Keratinocyte (primary cell): ENCODE data around the gene PRRC1. TPM values are rescaled to one million over a fixed set of nuclear protein-coding genes. Genes with fewer than 3 reads are reported as not detected.

Experiments
- DNase-seq: peaks from one replicate; pipeline ENCODE4 v3.0.0-alpha.2; 2011; ENCODE audit warnings: low read depth, missing footprints, low spot score
- FAIRE-seq: peaks from 2 replicates; lab custom pipeline; 2011; peaks lifted over from hg19 to GRCh38; lab: Jason Lieb, UNC
- H2AFZ ChIP-seq: 2 replicates; pipeline ENCODE4 v1.6.0; 2012; ENCODE audit warnings: low read length, control low read depth, inconsistent platforms; ENCODE audit not compliant: control insufficient read depth
- H3K27ac ChIP-seq: 2 replicates; pipeline ENCODE4 v1.5.1; 2011; ENCODE audit warnings: low read length; ENCODE audit not compliant: control insufficient read depth, insufficient read depth
- H3K27me3 ChIP-seq: 3 replicates; pipeline ENCODE4 v1.6.0; 2011; ENCODE audit warnings: low read length; ENCODE audit not compliant: control insufficient read depth, insufficient read depth; ENCODE audit errors: extremely low read depth
- H3K36me3 ChIP-seq, 2 experiments: 2 replicates in 1 of 2; 3 replicates in 1 of 2; pipeline ENCODE4 v1.5.1; 2011; ENCODE audit warnings: low read length in 2 of 2, mild to moderate bottlenecking in 1 of 2; ENCODE audit not compliant: control insufficient read depth in 2 of 2, insufficient read depth in 2 of 2; ENCODE audit errors: extremely low read depth in 1 of 2
- H3K4me1 ChIP-seq: 3 replicates; pipeline ENCODE4 v1.5.1; 2011; ENCODE audit warnings: low read length; ENCODE audit not compliant: control insufficient read depth, insufficient read depth; ENCODE audit errors: extremely low read depth
- H3K4me2 ChIP-seq: 3 replicates; pipeline ENCODE4 v1.6.0; 2011; ENCODE audit warnings: low read depth, low read length; ENCODE audit not compliant: control insufficient read depth, insufficient read depth; ENCODE audit errors: extremely low read depth
- H3K4me3 ChIP-seq, 3 experiments: fragments of 200-600 bp in 1 of 3; sonication (generic) in 1 of 3; 2 replicates in 2 of 3; 3 replicates in 1 of 3; pipeline ENCODE4 v1.5.1; 2011 to 2016; ENCODE audit warnings: low read length in 3 of 3, mild to moderate bottlenecking in 3 of 3, control low read depth in 2 of 3, inconsistent platforms in 1 of 3, low read depth in 1 of 3, mixed read lengths in 1 of 3, mixed run types in 1 of 3, moderate library complexity in 1 of 3; ENCODE audit not compliant: control insufficient read depth in 2 of 3, insufficient read depth in 2 of 3; ENCODE audit errors: extremely low read depth in 1 of 3
- H3K79me2 ChIP-seq: 2 replicates; pipeline ENCODE4 v1.6.0; 2012; ENCODE audit warnings: low read length; ENCODE audit not compliant: control insufficient read depth, insufficient read depth
- H3K9ac ChIP-seq: 3 replicates; pipeline ENCODE4 v1.6.0; 2011; ENCODE audit warnings: low read length; ENCODE audit not compliant: control insufficient read depth, insufficient read depth; ENCODE audit errors: extremely low read depth
- H3K9me1 ChIP-seq: 3 replicates; pipeline ENCODE4 v1.6.0; 2011; ENCODE audit warnings: low read length; ENCODE audit not compliant: control insufficient read depth, insufficient read depth; ENCODE audit errors: extremely low read depth
- H3K9me3 ChIP-seq: 2 replicates; pipeline ENCODE4 v1.5.1; 2012; ENCODE audit warnings: low read depth, low read length; ENCODE audit not compliant: control insufficient read depth
- H4K20me1 ChIP-seq: 3 replicates; pipeline ENCODE4 v1.6.0; 2011; ENCODE audit warnings: low read length; ENCODE audit not compliant: control insufficient read depth, insufficient read depth; ENCODE audit errors: extremely low read depth
- EZH2 ChIP-seq: IDR thresholded peaks from one replicate; pipeline ENCODE4 v1.6.1; 2012; ENCODE audit warnings: inconsistent platforms, mild to moderate bottlenecking, low read length, moderate library complexity
- dilution Hi-C: fragments of 300-500 bp; cut with MboI; formaldehyde crosslinking; loops from one replicate; pipeline ENCODE4 v1.7.0; 2020; ENCODE audit warnings: low sequenced_read_pairs; ENCODE audit not compliant: extremely low pct_ligation_motif_present
- polyA plus RNA-seq, 5 experiments: library from polyadenylated mRNA; depleted of rRNA in 3 of 5; stranded (reverse) in 3 of 5; stranded (forward) in 1 of 5; unstranded in 1 of 5; fragments of >200 nt; gene quantifications; 1 replicate in 1 of 5; 2 replicates in 3 of 5; 3 replicates in 1 of 5; pipeline versions ENCODE4 v1.2.1 to v1.2.3, GENCODE V29; 2011 to 2012; ENCODE audit warnings: missing spikeins in 2 of 5, low read depth in 1 of 5, low replicate concordance in 1 of 5
- TF ChIP-seq, protein P1 (sequence below), 3 experiments: IDR thresholded peaks in 1 of 3; conservative IDR thresholded peaks in 1 of 3; optimal IDR thresholded peaks in 1 of 3; 2 replicates in 2 of 3; 3 replicates in 1 of 3; pipeline versions ENCODE3 to v1.5.1; 2011; ENCODE audit warnings: low read length in 3 of 3, mild to moderate bottlenecking in 3 of 3, moderate library complexity in 2 of 3, control low read depth in 1 of 3, inconsistent platforms in 1 of 3; ENCODE audit not compliant: insufficient read depth in 2 of 3; ENCODE audit errors: extremely low read depth in 1 of 3

PRRC1 gene
- polyA plus RNA-seq, 1 donor (not counting 4 experiments of a cell fraction or from before 2014, with no cell fraction given) = 48.6 TPM

DNA sequence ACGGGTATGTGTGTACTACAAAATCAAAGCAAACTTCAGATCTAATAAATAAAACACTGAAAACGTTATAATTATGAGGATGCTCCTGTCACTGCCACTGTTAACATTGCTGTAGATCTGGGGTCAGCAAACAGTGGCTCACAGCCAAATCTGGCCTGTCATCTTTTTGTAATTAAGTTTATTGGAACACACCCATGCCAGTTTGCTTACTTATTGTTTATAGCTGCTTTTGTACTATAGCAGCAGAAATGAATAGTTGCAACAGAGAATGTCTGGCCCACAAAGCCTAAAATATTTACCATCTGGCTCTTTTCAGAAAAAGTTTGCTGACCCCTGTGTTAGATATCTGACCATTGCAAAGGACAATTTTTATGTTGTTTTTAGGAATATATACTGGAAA is 32.1 kb downstream of the PRRC1 start:
- no peak for TF ChIP-seq EZH2
- TF ChIP-seq, protein P1, sequence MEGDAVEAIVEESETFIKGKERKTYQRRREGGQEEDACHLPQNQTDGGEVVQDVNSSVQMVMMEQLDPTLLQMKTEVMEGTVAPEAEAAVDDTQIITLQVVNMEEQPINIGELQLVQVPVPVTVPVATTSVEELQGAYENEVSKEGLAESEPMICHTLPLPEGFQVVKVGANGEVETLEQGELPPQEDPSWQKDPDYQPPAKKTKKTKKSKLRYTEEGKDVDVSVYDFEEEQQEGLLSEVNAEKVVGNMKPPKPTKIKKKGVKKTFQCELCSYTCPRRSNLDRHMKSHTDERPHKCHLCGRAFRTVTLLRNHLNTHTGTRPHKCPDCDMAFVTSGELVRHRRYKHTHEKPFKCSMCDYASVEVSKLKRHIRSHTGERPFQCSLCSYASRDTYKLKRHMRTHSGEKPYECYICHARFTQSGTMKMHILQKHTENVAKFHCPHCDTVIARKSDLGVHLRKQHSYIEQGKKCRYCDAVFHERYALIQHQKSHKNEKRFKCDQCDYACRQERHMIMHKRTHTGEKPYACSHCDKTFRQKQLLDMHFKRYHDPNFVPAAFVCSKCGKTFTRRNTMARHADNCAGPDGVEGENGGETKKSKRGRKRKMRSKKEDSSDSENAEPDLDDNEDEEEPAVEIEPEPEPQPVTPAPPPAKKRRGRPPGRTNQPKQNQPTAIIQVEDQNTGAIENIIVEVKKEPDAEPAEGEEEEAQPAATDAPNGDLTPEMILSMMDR (optimal IDR thresholded peaks at IDR 0.05 in 1 of 3, IDR thresholded peaks at IDR 0.05 in 1 of 3, conservative IDR thresholded peaks at IDR 0.05 in 1 of 3; ENCODE audit: extremely low read depth in 1 of 3, insufficient read depth in 2 of 3, low read length in 3 of 3) = no peak
- peaks cover 1% of the 10 kb centered on the region for H3K79me2 ChIP-seq
- no peaks in the 10 kb centered on the region for H3K4me1 ChIP-seq
- FAIRE-seq (no peak), DNase-seq (no peak)
- H3K9me1 ChIP-seq = no peaks in the 10 kb centered on the region
- H3K4me2 ChIP-seq = no peak overlapping the region
- H3K4me3 ChIP-seq = no peak overlapping the region
- H3K9ac ChIP-seq = no peak overlapping the region
- H3K27ac ChIP-seq = no peak overlapping the region
- H3K36me3 ChIP-seq = peaks cover 6 to 7% of the 10 kb centered on the region in 2 experiments
- dilution Hi-C loops = no loop called here
- H4K20me1 ChIP-seq = no peaks in the 10 kb centered on the region
- no peaks in the 10 kb centered on the region for H3K9me3 ChIP-seq
- no peaks in the 10 kb centered on the region for H3K27me3 ChIP-seq
- no peak overlapping the region for H2AFZ ChIP-seq

DNA sequence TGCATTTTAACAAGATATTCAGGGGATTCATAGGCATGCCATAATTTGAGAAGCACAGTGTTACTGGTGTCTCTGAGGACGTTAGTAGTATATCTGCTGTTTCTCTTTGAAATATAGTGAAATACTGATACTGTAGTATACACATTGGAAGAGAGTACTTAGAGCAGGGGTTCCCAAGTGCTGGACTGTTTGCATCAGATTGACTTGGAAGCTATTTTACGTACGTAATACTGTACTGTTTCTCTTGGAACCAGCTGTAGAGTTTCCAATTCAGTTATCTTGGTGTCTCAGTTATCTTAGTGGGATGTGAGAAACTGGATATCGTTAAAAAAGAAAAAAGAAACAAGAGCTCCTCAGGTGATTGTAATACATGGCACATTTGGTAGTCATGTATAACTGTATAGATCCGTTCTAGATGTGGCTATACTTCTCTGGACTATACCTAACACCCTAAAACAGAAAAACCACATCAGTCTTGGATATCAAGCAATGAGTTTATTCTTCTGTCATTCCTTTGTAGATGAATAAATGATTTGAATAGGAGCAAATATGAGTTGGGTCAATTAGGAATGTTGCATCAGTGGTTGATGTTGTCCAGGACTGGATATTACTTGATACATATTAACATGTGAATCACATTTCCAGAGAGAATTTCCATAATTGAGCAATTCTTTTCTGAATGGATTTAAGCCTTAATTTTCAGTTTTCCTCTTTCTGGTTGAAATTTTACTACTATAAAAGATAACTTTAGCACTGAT is 33.4 kb downstream of the PRRC1 start:
- H3K36me3 ChIP-seq = peaks cover 6 to 7% of the 10 kb centered on the region in 2 experiments
- no peaks in the 10 kb centered on the region for H3K4me1 ChIP-seq
- H3K4me2 ChIP-seq = no peak overlapping the region
- peaks cover 1% of the 10 kb centered on the region for H3K79me2 ChIP-seq
- no peak overlapping the region for H3K9ac ChIP-seq
- no peak overlapping the region for H3K27ac ChIP-seq
- dilution Hi-C loops = no loop called here
- FAIRE-seq (no peak), DNase-seq (no peak)
- no peaks in the 10 kb centered on the region for H4K20me1 ChIP-seq
- H3K4me3 ChIP-seq = no peak overlapping the region
- H2AFZ ChIP-seq = no peak overlapping the region
- H3K27me3 ChIP-seq = no peaks in the 10 kb centered on the region
- H3K9me3 ChIP-seq = no peaks in the 10 kb centered on the region
- TF ChIP-seq, protein P1 (optimal IDR thresholded peaks at IDR 0.05 in 1 of 3, IDR thresholded peaks at IDR 0.05 in 1 of 3, conservative IDR thresholded peaks at IDR 0.05 in 1 of 3; ENCODE audit: extremely low read depth in 1 of 3, insufficient read depth in 2 of 3, low read length in 3 of 3) = no peak
- no peak for TF ChIP-seq EZH2
- no peaks in the 10 kb centered on the region for H3K9me1 ChIP-seq
